T-helper 1 cell treated with Interleukin-12 subunit alpha and Interleukin-12 subunit beta and Interleukin-4 antibody, amounts not matched to agents 30 ng/mL and 1 ng/mL, for 36 hours (primary cell): ENCODE measurements around the gene EOGT. TPM values are rescaled to one million over a fixed set of nuclear protein-coding genes. Genes with fewer than 3 reads are reported as not detected.

Experiments used
- intact Hi-C: fragments of 100-400 bp; cut with micrococcal nuclease; formaldehyde crosslinking; loops from one replicate; pipeline ENCODE4 v1.15.1; 2024
- total RNA-seq: library from RNA; stranded (reverse); gene quantifications from 2 replicates; pipeline ENCODE4 v1.2.3, GENCODE V29; 2022

EOGT gene
- total RNA-seq, 1 donor from 2014 or later: 13.3 TPM

DNA sequence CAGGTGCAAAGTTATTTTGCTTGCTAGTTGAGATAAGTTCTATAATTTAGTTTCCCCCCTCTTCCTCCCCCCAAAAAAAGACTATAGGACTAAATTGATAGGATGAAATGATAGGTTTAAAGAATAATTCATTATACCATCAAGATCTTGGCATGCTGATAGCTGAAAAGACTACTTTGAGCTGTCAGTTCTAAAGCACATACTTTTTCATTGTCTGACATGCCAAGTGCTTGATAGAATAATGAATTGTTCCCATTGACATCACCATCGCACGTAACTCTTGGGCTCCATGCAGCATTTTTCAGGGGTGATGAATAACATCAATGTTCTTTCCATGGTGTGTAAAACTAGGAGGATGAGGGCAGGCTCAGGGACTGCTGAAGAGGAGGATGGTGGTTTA is 48.8 kb downstream of the EOGT start:
- intact Hi-C loops: no loop called here

DNA sequence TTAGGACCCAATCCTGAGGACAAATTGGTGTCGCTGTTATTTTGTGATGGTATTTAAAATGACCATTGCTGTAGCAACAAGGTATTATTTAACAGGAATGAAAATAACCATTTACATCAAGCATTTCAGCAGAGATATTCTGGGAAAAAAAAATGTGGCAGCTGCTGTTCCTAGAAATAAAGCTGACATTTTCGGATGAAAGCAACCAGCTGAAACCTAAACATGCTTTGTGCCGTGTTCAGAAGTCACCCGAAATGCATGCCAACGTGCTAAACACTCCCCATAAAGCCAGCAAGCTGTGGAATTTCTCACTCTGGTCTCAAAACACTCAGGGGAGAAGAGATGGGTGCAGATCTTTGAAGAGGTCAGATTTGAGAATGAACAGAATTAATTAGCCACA is 49.6 kb downstream of the EOGT start:
- intact Hi-C loops: no loop called here

- intact Hi-C loops: no loop called here
Measured at GRCh38 chr3:68963376-68963775, 50.1 kb downstream of the EOGT start.

GRCh38 chr3:68958932-68959331 is 54.6 kb downstream of the EOGT start:
- intact Hi-C loops: no loop called here

DNA sequence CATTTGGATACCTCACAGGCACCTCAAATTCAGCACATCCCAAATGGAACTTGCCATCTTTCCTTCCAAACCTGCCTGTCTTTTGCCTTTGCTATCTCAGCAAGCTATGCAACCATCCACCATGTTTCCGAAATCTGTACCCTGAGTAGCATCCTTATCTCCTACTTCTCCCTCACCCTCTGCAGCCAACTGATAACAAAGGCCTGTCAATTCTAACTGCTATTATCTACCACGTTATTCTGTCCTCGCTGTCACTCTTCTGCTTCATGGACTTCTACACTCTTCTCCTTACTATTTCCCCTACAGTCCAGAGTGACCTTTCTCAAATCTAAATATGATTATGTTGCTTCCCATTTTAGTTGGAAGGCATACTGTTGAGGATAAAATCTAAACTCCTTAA is 55.6 kb downstream of the EOGT start:
- intact Hi-C loops: no loop called here

DNA sequence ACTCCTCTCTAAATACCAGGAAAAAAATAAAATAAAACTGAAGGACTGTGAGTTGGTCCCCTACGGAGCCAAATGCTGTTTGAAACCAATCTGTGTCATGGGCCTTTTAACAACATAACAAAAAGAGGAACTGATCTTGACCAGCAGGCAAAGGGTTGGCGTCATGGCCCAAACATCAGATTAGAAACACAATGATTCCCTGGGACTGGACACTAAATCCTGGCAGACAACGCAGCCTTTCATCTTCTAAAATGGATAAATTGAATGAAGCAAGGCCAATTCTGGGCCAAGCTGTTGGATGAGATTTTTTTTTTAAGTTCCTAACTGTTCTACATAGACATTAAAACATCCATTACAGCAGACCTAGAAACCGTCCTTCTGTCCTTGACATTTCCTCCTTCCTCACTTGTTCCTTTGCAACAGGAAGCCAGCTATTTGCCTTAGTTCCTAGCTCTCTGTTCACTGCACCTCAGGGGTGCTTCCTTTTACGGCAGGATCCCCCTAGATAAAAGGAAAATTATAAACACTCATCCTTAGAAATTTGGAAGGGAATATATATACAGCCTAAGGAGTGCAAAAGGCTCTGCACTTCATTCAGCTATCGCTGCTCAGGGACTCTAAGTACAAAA is 59.6 kb downstream of the EOGT start:
- intact Hi-C loops: no loop called here

GRCh38 chr3:68945225-68945624 is 68.3 kb downstream of the EOGT start:
- intact Hi-C loops: no loop called here

DNA sequence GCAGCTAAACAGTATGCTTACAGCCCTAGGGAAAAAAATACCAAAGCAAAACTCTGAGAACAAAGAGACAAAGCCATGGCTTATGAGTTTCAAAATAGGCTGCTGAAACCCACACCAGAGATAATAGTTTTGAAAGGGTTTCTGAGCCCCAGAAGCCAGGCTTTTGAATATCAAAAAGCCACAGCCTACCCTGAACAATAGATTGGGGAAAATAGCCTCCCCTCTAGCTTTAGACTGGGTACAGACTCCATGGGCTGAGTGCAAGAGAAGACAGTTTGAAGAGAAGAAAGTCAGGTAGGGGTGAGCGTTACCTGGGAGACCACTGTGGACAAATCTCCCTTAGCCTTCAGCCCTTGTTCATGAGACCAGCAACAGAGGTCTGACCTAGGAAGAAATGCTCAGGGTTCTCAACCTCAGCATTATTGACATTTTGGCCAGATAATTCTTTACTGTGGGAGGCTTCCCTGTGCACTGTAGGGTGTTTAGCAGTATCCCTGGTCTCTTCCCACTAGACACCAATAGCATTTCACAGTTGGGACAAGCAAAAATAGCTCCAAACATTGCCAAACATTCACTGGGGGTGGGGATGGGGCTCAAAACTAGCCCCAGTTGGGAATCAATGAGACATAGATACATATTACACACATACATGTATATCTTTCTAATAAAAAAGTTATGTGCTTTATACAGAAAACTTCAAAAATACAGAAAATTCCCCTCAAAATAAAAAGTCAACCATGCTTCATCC is 69.6 kb downstream of the EOGT start:
- intact Hi-C loops: no loop called here

- intact Hi-C loops: no loop called here
Measured at GRCh38 chr3:68941055-68941454, 72.4 kb downstream of the EOGT start.

DNA sequence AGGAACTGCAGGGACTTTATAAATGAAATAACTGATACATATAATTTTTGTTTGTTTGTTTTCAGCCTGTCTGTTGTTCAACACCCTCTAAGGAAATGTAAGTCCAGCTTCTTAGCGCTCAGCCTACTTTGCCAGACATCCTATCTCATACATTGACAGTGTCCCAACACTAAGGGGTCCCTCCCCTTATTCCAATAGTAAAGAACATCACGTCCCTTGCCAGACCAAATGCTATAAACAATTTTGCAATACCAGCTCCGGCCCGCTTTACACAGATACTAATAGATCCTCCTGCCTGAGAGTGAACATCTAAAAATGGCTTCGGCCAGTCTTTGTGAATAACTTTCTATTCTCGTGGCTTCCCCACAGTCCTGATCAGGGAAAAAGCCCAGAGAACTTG is 76.6 kb downstream of the EOGT start:
- intact Hi-C loops: no loop called here

GRCh38 chr3:68935778-68936177 is 77.7 kb downstream of the EOGT start:
- intact Hi-C loops: no loop called here

DNA sequence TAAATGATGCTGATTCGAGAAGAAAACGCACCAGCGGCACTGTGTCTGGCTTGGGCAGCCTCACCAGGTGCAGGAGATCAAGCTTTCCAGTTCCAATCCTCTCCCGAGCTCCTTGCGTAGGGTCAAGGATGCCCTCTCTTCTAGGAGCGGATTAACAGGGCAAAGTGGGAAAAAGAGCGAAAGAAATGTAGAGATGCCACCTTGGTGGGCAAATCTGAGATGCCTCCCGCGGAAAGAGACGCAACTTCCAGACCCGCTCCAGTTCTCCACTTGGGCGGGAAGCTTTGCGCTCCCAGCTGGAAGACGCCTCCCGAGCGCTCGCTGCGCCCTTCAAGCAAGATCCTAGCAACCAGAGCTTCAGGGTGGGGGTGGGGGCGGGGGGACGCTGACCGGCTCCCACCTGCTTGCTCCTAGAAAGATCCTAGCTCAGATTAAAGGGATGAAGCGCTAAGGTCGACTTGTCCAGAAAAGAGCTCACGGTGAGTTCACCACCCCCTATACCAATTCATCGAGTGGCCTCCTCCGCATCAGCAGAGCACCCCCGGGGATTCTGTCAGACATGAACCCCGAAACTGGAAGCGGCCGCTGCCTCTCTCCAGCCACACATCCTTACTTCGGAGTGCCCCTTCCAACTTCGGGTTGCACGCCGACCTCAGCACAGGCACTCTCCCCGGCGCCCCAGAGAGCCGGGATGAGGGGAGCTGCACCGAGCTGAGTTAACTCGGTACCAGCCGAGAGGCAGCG is 81.9 kb downstream of the EOGT start:
- intact Hi-C loops: no loop called here

Other genes starting within 250 kb of the EOGT start
- not detected in 2 replicates for gene TAFA4, start 81.1 kb downstream of the EOGT start, total RNA-seq
- 46.3 and 46.8 TPM in 2 replicates for gene TMF1, start 38.6 kb upstream of the EOGT start, total RNA-seq
- gene UBA3, start 66.7 kb upstream of the EOGT start, total RNA-seq: 112 and 127 TPM in 2 replicates
- 277 and 278 TPM in 2 replicates for gene ARL6IP5, start 71.3 kb upstream of the EOGT start, total RNA-seq
- gene LMOD3, start 108.9 kb upstream of the EOGT start, total RNA-seq: not detected in 2 replicates